GM12865 (cell line): Measurements from ENCODE around the gene C1orf146.

Experiments
- DNase-seq: peaks from one replicate; pipeline ENCODE4 v3.0.0; 2010; ENCODE audit warnings: low read depth
- H3K4me3 ChIP-seq: 2 replicates; pipeline ENCODE4 v1.5.1; 2011; ENCODE audit warnings: mild to moderate bottlenecking, low read depth, low read length, control low read depth
- TF ChIP-seq, protein P1 (sequence below): IDR thresholded peaks from 2 replicates; pipeline ENCODE4 v1.5.1; 2011; ENCODE audit warnings: low read length, control low read depth, low read depth, inconsistent platforms; ENCODE audit not compliant: insufficient read depth; ENCODE audit errors: missing control alignments

The C1orf146 gene, protein sequence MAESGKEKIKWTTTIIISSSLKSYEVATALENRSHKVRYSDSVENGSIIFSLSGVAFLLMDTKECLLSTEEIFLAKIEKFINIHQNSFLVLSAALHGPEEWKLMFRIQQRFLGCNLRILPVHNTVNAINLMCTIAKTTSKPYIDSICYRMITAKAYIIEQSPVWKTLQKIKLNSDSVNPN

DNA sequence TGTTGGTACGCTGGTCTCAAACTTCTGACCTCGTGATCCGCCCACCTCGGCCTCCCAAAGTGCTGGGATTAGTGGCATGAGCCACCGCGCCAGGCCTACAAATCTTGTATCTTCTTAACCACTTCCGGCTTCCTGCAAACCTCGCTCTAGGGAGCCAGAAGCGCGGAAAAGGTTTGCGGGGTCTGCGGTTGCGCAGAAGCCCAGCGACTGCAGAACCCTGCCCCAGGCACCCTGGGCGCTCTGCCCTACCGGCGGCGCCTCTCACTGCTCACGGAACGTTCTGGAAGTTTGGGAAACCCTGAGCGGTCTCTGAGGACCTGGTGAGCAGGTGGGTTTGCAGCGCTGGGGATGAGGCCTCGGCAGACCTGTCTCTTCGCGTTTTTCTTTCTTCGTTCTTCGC is at the start of gene C1orf146:
TSS of gene C1orf146 (plus strand) at position 195 of the 400 bp plus-strand sequence. CDS start 13,506 bp downstream, outside the sequence.
- TF ChIP-seq, protein P1, sequence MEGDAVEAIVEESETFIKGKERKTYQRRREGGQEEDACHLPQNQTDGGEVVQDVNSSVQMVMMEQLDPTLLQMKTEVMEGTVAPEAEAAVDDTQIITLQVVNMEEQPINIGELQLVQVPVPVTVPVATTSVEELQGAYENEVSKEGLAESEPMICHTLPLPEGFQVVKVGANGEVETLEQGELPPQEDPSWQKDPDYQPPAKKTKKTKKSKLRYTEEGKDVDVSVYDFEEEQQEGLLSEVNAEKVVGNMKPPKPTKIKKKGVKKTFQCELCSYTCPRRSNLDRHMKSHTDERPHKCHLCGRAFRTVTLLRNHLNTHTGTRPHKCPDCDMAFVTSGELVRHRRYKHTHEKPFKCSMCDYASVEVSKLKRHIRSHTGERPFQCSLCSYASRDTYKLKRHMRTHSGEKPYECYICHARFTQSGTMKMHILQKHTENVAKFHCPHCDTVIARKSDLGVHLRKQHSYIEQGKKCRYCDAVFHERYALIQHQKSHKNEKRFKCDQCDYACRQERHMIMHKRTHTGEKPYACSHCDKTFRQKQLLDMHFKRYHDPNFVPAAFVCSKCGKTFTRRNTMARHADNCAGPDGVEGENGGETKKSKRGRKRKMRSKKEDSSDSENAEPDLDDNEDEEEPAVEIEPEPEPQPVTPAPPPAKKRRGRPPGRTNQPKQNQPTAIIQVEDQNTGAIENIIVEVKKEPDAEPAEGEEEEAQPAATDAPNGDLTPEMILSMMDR, result no peak

DNA sequence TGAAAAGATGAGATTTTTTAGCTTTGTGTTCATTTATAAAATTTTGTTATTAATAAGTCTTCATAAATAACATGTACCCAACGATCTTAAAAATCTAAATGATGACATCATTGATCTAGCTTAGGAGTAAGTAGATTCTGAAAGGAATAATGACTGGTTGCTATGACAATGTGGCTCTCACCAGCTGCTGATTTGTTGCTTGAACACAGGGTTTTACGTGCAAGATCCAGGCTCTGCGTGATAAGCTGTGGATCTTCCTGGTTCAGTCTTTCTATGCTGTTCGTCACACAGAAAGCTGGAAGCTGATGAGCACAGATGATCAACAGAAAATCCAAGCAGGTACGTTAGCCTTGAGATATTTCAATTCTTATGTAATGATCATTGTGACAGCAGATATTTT is 49.1 kb upstream of the C1orf146 start:
- TF ChIP-seq, protein P1, result no peak
- no peak overlapping the region for H3K4me3 ChIP-seq
- no peak for DNase-seq

More for the DNA sequence above, at the start of gene C1orf146:
- H3K4me3 ChIP-seq, result no peak within 1 kb of the TSS
- no peak for DNase-seq

DNA sequence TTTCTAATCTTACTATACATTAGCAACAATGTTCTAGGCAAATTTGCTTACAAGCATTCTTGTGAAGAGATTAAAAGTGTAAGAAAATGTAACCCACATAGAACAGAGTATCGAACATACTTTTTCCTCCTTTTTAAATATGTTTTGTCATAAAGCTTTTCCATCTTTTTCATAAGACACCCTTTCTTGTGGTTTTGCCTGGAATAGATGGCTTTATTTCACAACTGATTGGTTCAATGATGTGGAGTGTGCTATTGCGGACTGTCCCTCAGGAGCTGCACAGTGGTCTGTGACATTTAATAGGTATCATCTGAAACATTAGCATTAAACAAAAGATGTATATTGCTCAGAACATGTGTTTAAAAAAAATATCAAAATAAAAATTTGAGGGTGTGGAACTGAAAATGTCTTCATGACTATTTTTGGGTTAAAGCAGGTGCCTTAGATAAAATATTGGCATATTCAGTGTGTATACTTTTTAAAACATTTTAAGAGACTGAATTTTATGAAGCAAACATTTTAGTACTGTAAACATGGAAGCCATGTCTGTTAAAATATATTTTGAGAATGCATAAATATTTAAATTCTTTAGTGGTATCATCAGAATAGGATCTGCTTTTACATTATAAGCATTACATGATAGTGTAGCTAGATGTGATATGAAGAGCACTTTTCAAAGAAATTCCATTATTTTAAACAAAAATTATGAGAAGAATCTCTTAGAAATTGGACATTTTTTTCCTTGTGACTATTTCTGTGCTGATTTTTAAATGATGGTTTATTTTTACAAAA is 48.3 kb upstream of the C1orf146 start:
- H3K4me3 ChIP-seq, result no peak overlapping the region
- TF ChIP-seq, protein P1, result no peak
- DNase-seq, result no peak

DNA sequence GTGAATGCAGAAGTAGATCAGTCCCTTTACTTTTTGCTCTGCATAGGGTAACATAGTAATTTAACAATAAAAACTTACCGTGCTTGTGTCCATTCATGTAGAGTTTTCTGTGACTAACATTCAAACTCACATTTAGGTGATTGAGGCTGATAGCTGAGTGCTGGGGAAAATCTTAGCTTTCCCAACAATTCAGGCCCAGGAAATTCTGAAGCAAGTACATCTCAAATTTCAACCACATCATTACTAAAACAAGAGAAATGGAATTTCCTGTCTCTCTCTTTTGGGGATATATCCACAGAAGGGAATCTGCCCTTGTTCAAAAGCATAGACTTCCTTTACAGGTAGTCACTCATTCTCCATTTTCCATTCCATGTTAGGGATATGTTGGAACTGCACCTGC is 33.1 kb upstream of the C1orf146 start:
- no peak for DNase-seq
- H3K4me3 ChIP-seq, result no peak overlapping the region
- TF ChIP-seq, protein P1, result no peak

DNA sequence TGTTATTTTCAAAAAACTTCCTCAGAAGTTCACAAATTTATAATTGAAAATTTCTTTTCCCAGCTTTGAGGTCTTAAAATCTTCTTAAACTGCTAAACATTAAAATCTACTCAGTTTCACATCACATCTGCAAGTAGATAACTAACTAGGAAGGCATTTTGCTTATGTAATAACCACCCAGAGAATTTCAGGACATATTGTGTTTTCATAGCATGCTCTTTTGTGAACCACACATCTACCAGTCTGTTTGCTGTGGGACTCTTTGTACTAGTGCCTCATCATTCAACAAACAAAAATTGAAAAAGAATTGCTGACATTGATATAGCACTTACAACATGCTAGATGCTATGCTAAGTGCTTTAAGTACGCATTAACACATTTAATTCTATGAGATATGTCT is 31.6 kb upstream of the C1orf146 start:
- no peak for DNase-seq
- no peak overlapping the region for H3K4me3 ChIP-seq
- TF ChIP-seq, protein P1, result no peak

DNA sequence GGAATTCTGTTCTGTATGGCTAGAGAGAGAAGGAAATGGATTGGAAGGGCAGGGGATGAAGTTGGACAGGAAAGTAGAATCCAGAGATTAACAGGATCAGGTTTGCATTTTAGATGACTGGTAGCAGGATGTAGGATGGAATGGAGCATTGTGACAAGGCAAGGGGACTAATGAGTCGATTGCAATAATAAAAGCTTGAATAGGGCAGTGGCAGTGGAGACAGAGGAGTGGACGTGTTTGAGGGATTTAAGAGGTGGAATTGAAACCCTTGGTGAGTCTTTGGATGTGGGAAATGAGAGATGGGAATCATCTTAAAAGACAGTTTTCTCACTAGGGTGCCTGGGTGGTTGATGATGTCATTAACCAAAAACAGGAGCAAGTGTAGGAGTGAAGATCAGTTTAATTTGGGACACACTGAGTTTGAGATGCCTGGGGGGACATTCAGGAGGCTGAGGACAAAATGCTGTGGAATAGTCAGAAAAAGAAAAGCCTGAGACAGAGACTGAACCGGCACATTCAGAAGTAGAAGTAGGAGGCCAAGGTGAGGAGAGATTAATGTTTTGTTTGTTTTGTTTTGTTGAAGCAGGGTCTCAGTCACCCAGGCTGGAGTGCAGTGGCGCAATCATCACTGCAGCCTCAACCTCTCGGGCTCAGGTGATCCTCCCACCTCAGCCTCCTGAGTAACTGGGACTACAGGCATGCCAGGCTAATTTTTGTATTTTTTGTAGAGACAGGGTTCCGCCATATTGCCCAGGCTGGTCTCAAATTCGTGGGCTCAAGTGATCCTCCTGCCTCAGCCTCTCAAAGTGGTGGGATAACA is 29.1 kb upstream of the C1orf146 start:
- DNase-seq, result no peak
- H3K4me3 ChIP-seq, result no peak overlapping the region
- TF ChIP-seq, protein P1, result no peak
